Vagina (tissue), 2 donors: ENCODE measurements around the gene FGF12. TPM values are rescaled to one million over a fixed set of nuclear protein-coding genes. Genes with fewer than 3 reads are reported as not detected.

ENCODE experiments used
- DNase-seq, 2 donors: peaks; one replicate each; pipeline ENCODE4 v3.0.0-alpha.2; 2017; ENCODE audit errors: extremely low spot score in 2 of 2
- H3K27ac ChIP-seq: fragments of 200-600 bp; sonication (generic); one replicate; pipeline ENCODE4 v1.5.1; 2019
- H3K27me3 ChIP-seq: fragments of 200-600 bp; sonication (generic); one replicate; pipeline ENCODE4 v1.5.1; 2019
- H3K36me3 ChIP-seq, 2 donors: fragments of 200-600 bp; sonication (generic); one replicate each; pipeline ENCODE4 v1.5.1; 2017 to 2019
- H3K4me1 ChIP-seq: fragments of 200-600 bp; sonication (generic); one replicate; pipeline ENCODE4 v1.5.1; 2019
- H3K4me3 ChIP-seq, 2 donors: fragments of 200-600 bp; sonication (generic); 1 replicate in 1 of 2; 2 replicates in 1 of 2; pipeline ENCODE4 v1.5.1; 2016 to 2019
- H3K9me3 ChIP-seq: fragments of 200-600 bp; sonication (generic); one replicate; pipeline ENCODE4 v1.5.1; 2019
- CTCF ChIP-seq, 3 experiments: fragments of 450-650 bp in 2 of 3; fragments of 200-600 bp in 1 of 3; sonication (generic) in 1 of 3; IDR thresholded peaks; one replicate each; pipeline ENCODE4 v1.5.1; 2017 to 2019; ENCODE audit warnings: antibody characterized with exemption in 3 of 3, mild to moderate bottlenecking in 2 of 3, moderate library complexity in 2 of 3
- POLR2A ChIP-seq, 2 donors: fragments of 450-650 bp; IDR thresholded peaks; one replicate each; pipeline ENCODE4 v1.6.1; 2017; ENCODE audit warnings: antibody characterized with exemption in 2 of 2, mild to moderate bottlenecking in 2 of 2, moderate library complexity in 2 of 2
- POLR2AphosphoS5 ChIP-seq, 2 donors: sonication (generic); formaldehyde crosslinking; IDR thresholded peaks; one replicate each; pipeline ENCODE4 v1.9.0; 2017; ENCODE audit warnings: antibody characterized with exemption in 2 of 2, mild to moderate bottlenecking in 2 of 2, low read depth in 1 of 2; ENCODE audit not compliant: insufficient read depth in 1 of 2
- intact Hi-C: fragments of 100-400 bp; cut with DNase I; formaldehyde crosslinking; loops from one replicate; pipeline ENCODE4 v1.15.1; 2023
- total RNA-seq: library from RNA; depleted of rRNA; stranded (reverse); fragments of >200 nt; gene quantifications from one replicate; pipeline ENCODE4 v1.2.3, GENCODE V29; 2016

FGF12 gene
- total RNA-seq, 1 donor from 2014 or later: 1.5 TPM

- Histone ChIP-seq H3K27me3 (no peaks in the 10 kb centered on the region), H3K4me3 (no peak overlapping the region), H3K36me3 (no peaks in the 10 kb centered on the region), H3K4me1 (no peaks in the 10 kb centered on the region), H3K27ac (no peak overlapping the region), H3K9me3 (no peaks in the 10 kb centered on the region)
- intact Hi-C loops: no loop called here
- DNase-seq: no peak
- no peak for TF ChIP-seq POLR2AphosphoS5 (IDR thresholded peaks at IDR 0.05; ENCODE audit: insufficient read depth in 1 of 2, low read depth in 1 of 2)
- TF ChIP-seq CTCF (IDR thresholded peaks at IDR 0.05): no peak
- TF ChIP-seq POLR2A (IDR thresholded peaks at IDR 0.05): no peak
These were observed 73.5 kb downstream of the FGF12 start for GRCh38 chr3:192653862-192654261.

GRCh38 chr3:192652727-192653126 is 74.6 kb downstream of the FGF12 start:
- no peak overlapping the region for H3K4me3 ChIP-seq
- DNase-seq: no peak
- intact Hi-C loops: no loop called here
- H3K27ac ChIP-seq: no peak overlapping the region
- H3K27me3 ChIP-seq: no peaks in the 10 kb centered on the region
- H3K9me3 ChIP-seq: no peaks in the 10 kb centered on the region
- no peaks in the 10 kb centered on the region for H3K36me3 ChIP-seq
- TF ChIP-seq CTCF (IDR thresholded peaks at IDR 0.05) (no peak), POLR2AphosphoS5 (IDR thresholded peaks at IDR 0.05; ENCODE audit: insufficient read depth in 1 of 2, low read depth in 1 of 2) (no peak)
- H3K4me1 ChIP-seq: no peaks in the 10 kb centered on the region

GRCh38 chr3:192651836-192652512 is 75.4 kb downstream of the FGF12 start:
- TF ChIP-seq POLR2A (IDR thresholded peaks at IDR 0.05) (no peak), CTCF (IDR thresholded peaks at IDR 0.05) (no peak), POLR2AphosphoS5 (IDR thresholded peaks at IDR 0.05; ENCODE audit: insufficient read depth in 1 of 2, low read depth in 1 of 2) (no peak)
- Histone ChIP-seq H3K27ac (no peak overlapping the region), H3K27me3 (no peaks in the 10 kb centered on the region), H3K4me3 (no peak overlapping the region), H3K36me3 (no peaks in the 10 kb centered on the region), H3K9me3 (no peaks in the 10 kb centered on the region), H3K4me1 (no peaks in the 10 kb centered on the region)
- intact Hi-C loops: no loop called here
- DNase-seq: no peak

GRCh38 chr3:192645437-192645836 is 81.9 kb downstream of the FGF12 start:
- no peak overlapping the region for H3K4me3 ChIP-seq
- H3K36me3 ChIP-seq: no peaks in the 10 kb centered on the region
- intact Hi-C loops: no loop called here
- no peaks in the 10 kb centered on the region for H3K4me1 ChIP-seq
- no peaks in the 10 kb centered on the region for H3K27me3 ChIP-seq
- TF ChIP-seq POLR2A (IDR thresholded peaks at IDR 0.05) (no peak), POLR2AphosphoS5 (IDR thresholded peaks at IDR 0.05; ENCODE audit: insufficient read depth in 1 of 2, low read depth in 1 of 2) (no peak), CTCF (IDR thresholded peaks at IDR 0.05) (no peak)
- H3K27ac ChIP-seq: no peak overlapping the region
- no peaks in the 10 kb centered on the region for H3K9me3 ChIP-seq
- no peak for DNase-seq

GRCh38 chr3:192642651-192643050 is 84.7 kb downstream of the FGF12 start:
- Histone ChIP-seq H3K4me3 (no peak overlapping the region), H3K27me3 (no peaks in the 10 kb centered on the region), H3K4me1 (no peaks in the 10 kb centered on the region), H3K27ac (no peak overlapping the region), H3K36me3 (no peaks in the 10 kb centered on the region), H3K9me3 (no peaks in the 10 kb centered on the region)
- intact Hi-C loops: no loop called here
- TF ChIP-seq POLR2A (IDR thresholded peaks at IDR 0.05) (no peak), CTCF (IDR thresholded peaks at IDR 0.05) (no peak), POLR2AphosphoS5 (IDR thresholded peaks at IDR 0.05; ENCODE audit: insufficient read depth in 1 of 2, low read depth in 1 of 2) (no peak)
- no peak for DNase-seq
